NCI-H1092 treated with DMSO at 0.1 percent for 48 hours (cell line): ENCODE results near the gene UPK2.
"Not testable (repeated sequence)": the region's sequence is repeated elsewhere in the genome, so short reads cannot be mapped to it uniquely, and the experiment has no call there.

Experiments
- DNase-seq: peaks from one replicate; lab custom pipeline; 2025; lab: John Stamatoyannopoulos, UW

The UPK2 gene

GRCh38 chr11:118988280-118988679 is 32.2 kb downstream of the UPK2 start:
- no peak for DNase-seq

- not testable (repeated sequence) for DNase-seq
These were observed 35.5 kb downstream of the UPK2 start for GRCh38 chr11:118991486-118992038.

- no peak for DNase-seq
These were observed 41.0 kb downstream of the UPK2 start for GRCh38 chr11:118996926-118997626.

GRCh38 chr11:118997627-118998387 is 41.7 kb downstream of the UPK2 start, which contains the start of gene CENATAC:
Gene CENATAC, plus strand, starts transcription at chr11:118998138. Its CDS starts 60 bp downstream, at chr11:118998198.
- peak; percentile 96 for DNase-seq

GRCh38 chr11:118998388-118998717 is 42.3 kb downstream of the UPK2 start:
- no peak for DNase-seq

- no peak for DNase-seq
These were observed 42.7 kb downstream of the UPK2 start for GRCh38 chr11:118998822-118999221.

- no peak for DNase-seq
These were observed 44.8 kb downstream of the UPK2 start for GRCh38 chr11:119000906-119001305.

GRCh38 chr11:119006656-119007055 is 50.6 kb downstream of the UPK2 start:
- DNase-seq = no peak
